A549 (cell line): ENCODE data around the gene STRAP. TPM values are rescaled to one million over a fixed set of nuclear protein-coding genes. Genes with fewer than 3 reads are reported as not detected.

Experiments used
- ATAC-seq, 2 experiments: fragments of 200-7000 bp in 1 of 2; fragments of >200 bp in 1 of 2; cut with Nextera tagmentation in 1 of 2; cut with Tn5 transposase in 1 of 2; 3 replicates each; pipeline versions ENCODE4 v1.8.0 to v1.9.1; 2018 to 2020; ENCODE audit warnings: mild to moderate bottlenecking in 1 of 2, moderate library complexity in 1 of 2
- CTCF ChIA-PET: fragments of 300-600 bp; sonication (Branson Sonifier 250); formaldehyde crosslinking; extraction: SDS; loops from one replicate; lab custom pipeline; 2021; ENCODE audit warnings: antibody characterized with exemption, inconsistent platforms; lab: Yijun Ruan, JAX
- POLR2A ChIA-PET: fragments of 350-600 bp; formaldehyde crosslinking; extraction: SDS; loops from one replicate; lab custom pipeline; 2021; ENCODE audit warnings: antibody characterized with exemption, inconsistent platforms; lab: Yijun Ruan, JAX
- DNase-seq, 2 experiments: peaks; one replicate each; pipeline versions ENCODE4 v3.0.0 to v3.0.0-alpha.2; 2011 to 2016; ENCODE audit warnings: low read depth in 1 of 2, low spot score in 1 of 2
- FAIRE-seq: peaks from 2 replicates; lab custom pipeline; 2011; peaks lifted over from hg19 to GRCh38; lab: Jason Lieb, UNC
- H3K27ac ChIP-seq, 2 experiments: fragments of >200 bp; sonication (Bioruptor Twin); formaldehyde crosslinking; 3 replicates each; pipeline ENCODE4 v1.5.1; 2016 to 2017
- H3K4me1 ChIP-seq: fragments of >200 bp; sonication (Bioruptor Twin); formaldehyde crosslinking; 3 replicates; pipeline ENCODE4 v1.6.1; 2016
- H3K4me2 ChIP-seq: fragments of >200 bp; sonication (Bioruptor Twin); formaldehyde crosslinking; 3 replicates; pipeline ENCODE4 v1.6.1; 2016
- H3K4me3 ChIP-seq: fragments of >200 bp; sonication (Bioruptor Twin); formaldehyde crosslinking; 3 replicates; pipeline ENCODE4 v1.5.1; 2016
- H3K9me3 ChIP-seq: fragments of >200 bp; sonication (Bioruptor Twin); formaldehyde crosslinking; 3 replicates; pipeline ENCODE4 v1.6.1; 2016
- FOXS1 ChIP-seq: fragments of 250-450 bp; sonication (Bioruptor Pico); IDR thresholded peaks from 2 replicates; pipeline ENCODE4 v1.5.0; 2020; ENCODE audit warnings: mild to moderate bottlenecking, moderate library complexity
- GATA3 ChIP-seq: IDR thresholded peaks from 2 replicates; pipeline ENCODE4 v1.6.1; 2012; ENCODE audit warnings: borderline replicate concordance
- JUN ChIP-seq, 2 experiments: fragments of >200 bp; sonication (Bioruptor Twin); formaldehyde crosslinking; IDR thresholded peaks; 2 replicates in 1 of 2; 3 replicates in 1 of 2; pipeline ENCODE4 v1.6.1; 2016 to 2017
- JUNB ChIP-seq: fragments of >200 bp; sonication (Bioruptor Twin); formaldehyde crosslinking; IDR thresholded peaks from 2 replicates; pipeline ENCODE4 v1.6.1; 2016
- POLR2AphosphoS2 ChIP-seq: conservative IDR thresholded peaks from 2 replicates; pipeline ENCODE4 v1.6.1; 2012; ENCODE audit warnings: low read length, improper control_type of control experiment, inconsistent platforms
- RAD21 ChIP-seq, 2 experiments: fragments of >200 bp in 1 of 2; sonication (Bioruptor Twin) in 1 of 2; formaldehyde crosslinking in 1 of 2; IDR thresholded peaks in 1 of 2; conservative IDR thresholded peaks in 1 of 2; 2 replicates in 1 of 2; 3 replicates in 1 of 2; pipeline ENCODE4 v1.6.1; 2012 to 2018; ENCODE audit warnings: inconsistent platforms in 1 of 2
- RCOR1 ChIP-seq: fragments of 150-350 bp; IDR thresholded peaks from 2 replicates; pipeline ENCODE4 v1.6.1; 2014; ENCODE audit warnings: antibody characterized with exemption, low read length, low read depth
- REST ChIP-seq: fragments of 200-600 bp; sonication (generic); IDR thresholded peaks from 2 replicates; pipeline ENCODE4 v1.6.1; 2016; ENCODE audit warnings: antibody characterized with exemption, mild to moderate bottlenecking, moderate library complexity
- USF2 ChIP-seq: fragments of 450-650 bp; IDR thresholded peaks from 2 replicates; pipeline ENCODE4 v1.6.1; 2014; ENCODE audit warnings: antibody characterized with exemption
- ZNF302 ChIP-seq: fragments of 250-450 bp; sonication (Bioruptor Pico); IDR thresholded peaks from 2 replicates; pipeline ENCODE4 v1.9.0; 2021; ENCODE audit warnings: inconsistent platforms, mild to moderate bottlenecking, moderate library complexity
- WGBS: methylation state at CpG from one replicate; pipeline ENCODE4 v1.1.6; 2017; ENCODE audit errors: missing lambda C conversion rate; 5-methylcytosine and 5-hydroxymethylcytosine counted together
- polyA plus RNA-seq, 4 experiments: library from polyadenylated mRNA; depleted of rRNA in 3 of 4; stranded (reverse); fragments of >200 nt; fragmentation: RNase III in 1 of 4; extraction: RNeasy Plus Mini Kit Qiagen cat#74134 plus additional on column Dnase treatment in 1 of 4; gene quantifications; 2 replicates in 3 of 4; 3 replicates in 1 of 4; pipeline ENCODE4 v1.2.3, GENCODE V29; 2011 to 2017
- TF ChIP-seq, protein P1 (sequence below): fragments of 250-450 bp; sonication (Bioruptor Pico); IDR thresholded peaks from 2 replicates; pipeline ENCODE4 v1.5.0; 2021; ENCODE audit warnings: mild to moderate bottlenecking, moderate library complexity, borderline replicate concordance

The STRAP gene
- polyA plus RNA-seq, 2 of the 4 experiments (the other 2 are of a cell fraction), result 201 to 300 TPM

- no peak for TF ChIP-seq FOXS1 (CRISPR knock-in tag)
Measured at GRCh38 chr12:15887043-15887817, 5.0 kb downstream of the STRAP start (continued).

GRCh38 chr12:15892645-15893259 lies 10.6 kb downstream of the STRAP start:
- Histone ChIP-seq H3K4me2 (no peak overlapping the region), H3K27ac (no peak overlapping the region), H3K4me3 (no peak overlapping the region), H3K4me1 (peaks cover 10% of the 10 kb centered on the region; the same call in 2 of the 3 replicates)
- ChIA-PET CTCF (interaction anchor here (1.6 kb wide), 1 partner anchor 10 kb away, joined by 5 read pairs; no protein-coding TSS in a partner anchor), POLR2A (no interaction called here)
- ATAC-seq (no peak), FAIRE-seq (no peak)
- TF ChIP-seq RAD21 (conservative IDR thresholded peaks at IDR 0.05 in 1 of 2, IDR thresholded peaks at IDR 0.05 in 1 of 2) (no peak), POLR2AphosphoS2 (no peak), RCOR1 (no peak)
- TF ChIP-seq, all 56 proteins: peak for 0
- DNase-seq, result no peak
- 93% methylated on average over 5 of the region's 5 CpGs for WGBS
- no peaks in the 10 kb centered on the region for H3K9me3 ChIP-seq

GRCh38 chr12:15893260-15893659 lies 11.1 kb downstream of the STRAP start:
- DNase-seq, result no peak
- H3K9me3 ChIP-seq, result no peaks in the 10 kb centered on the region
- ChIA-PET CTCF (interaction anchor here (1.6 kb wide), 1 partner anchor 10 kb away, joined by 5 read pairs; no protein-coding TSS in a partner anchor), POLR2A (no interaction called here)
- no peak for FAIRE-seq
- H3K4me3 ChIP-seq, result no peak overlapping the region
- TF ChIP-seq USF2 (no peak), FOXS1 (CRISPR knock-in tag) (no peak), REST (no peak), JUN (IDR thresholded peaks at IDR 0.05) (no peak), RCOR1 (no peak), JUNB (no peak), ZNF302 (no peak), GATA3 (no peak)
- TF ChIP-seq, protein P1, sequence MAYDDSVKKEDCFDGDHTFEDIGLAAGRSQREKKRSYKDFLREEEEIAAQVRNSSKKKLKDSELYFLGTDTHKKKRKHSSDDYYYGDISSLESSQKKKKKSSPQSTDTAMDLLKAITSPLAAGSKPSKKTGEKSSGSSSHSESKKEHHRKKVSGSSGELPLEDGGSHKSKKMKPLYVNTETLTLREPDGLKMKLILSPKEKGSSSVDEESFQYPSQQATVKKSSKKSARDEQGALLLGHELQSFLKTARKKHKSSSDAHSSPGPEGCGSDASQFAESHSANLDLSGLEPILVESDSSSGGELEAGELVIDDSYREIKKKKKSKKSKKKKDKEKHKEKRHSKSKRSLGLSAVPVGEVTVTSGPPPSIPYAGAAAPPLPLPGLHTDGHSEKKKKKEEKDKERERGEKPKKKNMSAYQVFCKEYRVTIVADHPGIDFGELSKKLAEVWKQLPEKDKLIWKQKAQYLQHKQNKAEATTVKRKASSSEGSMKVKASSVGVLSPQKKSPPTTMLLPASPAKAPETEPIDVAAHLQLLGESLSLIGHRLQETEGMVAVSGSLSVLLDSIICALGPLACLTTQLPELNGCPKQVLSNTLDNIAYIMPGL (CRISPR knock-in tag), result no peak
- peaks cover 5% of the 10 kb centered on the region; the same call in 2 of the 3 replicates for H3K4me1 ChIP-seq
- H3K4me2 ChIP-seq, result no peak overlapping the region
- H3K27ac ChIP-seq, result no peak overlapping the region
- no peak for ATAC-seq
- WGBS, result 82% methylated on average over 3 of the region's 3 CpGs
